Naive thymus-derived CD8-positive, alpha-beta T cell (primary cell): ENCODE results near the gene SPTSSA. TPM values are rescaled to one million over a fixed set of nuclear protein-coding genes. Genes with fewer than 3 reads are reported as not detected.
"Not testable (repeated sequence)": the region's sequence is repeated elsewhere in the genome, so short reads cannot be mapped to it uniquely, and the experiment has no call there.

Source experiments
- ATAC-seq, 2 donors: fragments of 150-1000 bp; cut with Tn5 transposase in 1 of 2; sonication (Bioruptor Pico), chemical (Tn5 transposase) in 1 of 2; 1 replicate in 1 of 2; 2 replicates in 1 of 2; pipeline ENCODE4 v1.10.0; 2021; ENCODE audit warnings: mild to moderate bottlenecking in 2 of 2, moderate library complexity in 2 of 2
- POLR2A ChIA-PET: fragments of 350-600 bp; sonication (Branson Sonifier 250); formaldehyde crosslinking; loops from one replicate; lab custom pipeline; 2021; ENCODE audit warnings: antibody characterized with exemption; lab: Charles Lee
- DNase-seq, 10 donors: peaks; one replicate each; pipeline versions ENCODE4 v3.0.0 to v3.0.0-alpha.2; 2020 to 2022
- H3K27ac Mint-ChIP-seq, 10 donors: one replicate each; pipeline ENCODE4 v1.8.0; 2020 to 2022; ENCODE audit warnings: mild to moderate bottlenecking in 10 of 10, mixed read lengths in 10 of 10, moderate library complexity in 4 of 10, inconsistent platforms in 1 of 10
- H3K27me3 Mint-ChIP-seq, 5 donors: one replicate each; pipeline ENCODE4 v1.8.0; 2021 to 2022; ENCODE audit warnings: mixed read lengths in 5 of 5
- H3K36me3 Mint-ChIP-seq, 3 donors: one replicate each; pipeline ENCODE4 v1.8.0; 2020 to 2022; ENCODE audit warnings: mixed read lengths in 3 of 3, mild to moderate bottlenecking in 2 of 3, inconsistent platforms in 1 of 3
- H3K4me1 Mint-ChIP-seq, 4 donors: one replicate each; pipeline ENCODE4 v1.8.0; 2021 to 2022; ENCODE audit warnings: mixed read lengths in 4 of 4
- H3K4me3 Mint-ChIP-seq, 10 donors: one replicate each; pipeline ENCODE4 v1.8.0; 2020 to 2022; ENCODE audit warnings: mild to moderate bottlenecking in 10 of 10, mixed read lengths in 10 of 10, moderate library complexity in 6 of 10, inconsistent platforms in 1 of 10
- H3K9me3 Mint-ChIP-seq, 9 donors: one replicate each; pipeline ENCODE4 v1.8.0; 2020 to 2022; ENCODE audit warnings: mixed read lengths in 9 of 9, mild to moderate bottlenecking in 3 of 9, inconsistent platforms in 1 of 9, moderate library complexity in 1 of 9
- polyA plus RNA-seq, 3 donors: library from polyadenylated mRNA; unstranded; fragments of 300-500 nt; fragmentation: Illumina TruSeq; gene quantifications; one replicate each; pipeline ENCODE4 v1.2.3, GENCODE V29; 2021
- total RNA-seq, 8 experiments: library from RNA in 2 of 8; stranded (reverse) in 2 of 8; gene quantifications; one replicate each; pipeline ENCODE4 v1.2.3 and lab custom pipeline; 2021 to 2026

SPTSSA gene
- total and polyA plus RNA-seq, 5 experiments from 2014 or later = 3.9 to 11.4 (median 7.4) TPM

GRCh38 chr14:34489324-34489723 is 27.3 kb upstream of the SPTSSA start:
- H3K9me3 Mint-ChIP-seq = no peaks in the 10 kb centered on the region
- H3K27me3 Mint-ChIP-seq = peaks cover 0 to 4% (median 0%) of the 10 kb centered on the region in 5 donors
- POLR2A ChIA-PET = no interaction called here
- ATAC-seq (no peak), DNase-seq (no peak)
- H3K4me1 Mint-ChIP-seq = no peaks in the 10 kb centered on the region
- H3K27ac Mint-ChIP-seq = no peak overlapping the region
- no peaks in the 10 kb centered on the region for H3K36me3 Mint-ChIP-seq
- H3K4me3 Mint-ChIP-seq = no peak overlapping the region

- POLR2A ChIA-PET = no interaction called here
- peaks cover 0 to 4% (median 0%) of the 10 kb centered on the region in 5 donors for H3K27me3 Mint-ChIP-seq
- ATAC-seq (no peak), DNase-seq (no peak)
- H3K4me3 Mint-ChIP-seq = no peak overlapping the region
- H3K4me1 Mint-ChIP-seq = no peaks in the 10 kb centered on the region
- H3K27ac Mint-ChIP-seq = no peak overlapping the region
- H3K36me3 Mint-ChIP-seq = no peaks in the 10 kb centered on the region
- no peaks in the 10 kb centered on the region for H3K9me3 Mint-ChIP-seq
Measured at GRCh38 chr14:34488528-34488927, 26.5 kb upstream of the SPTSSA start.

GRCh38 chr14:34484726-34485125 is 22.7 kb upstream of the SPTSSA start:
- POLR2A ChIA-PET = no interaction called here
- H3K27ac Mint-ChIP-seq = no peak overlapping the region
- H3K9me3 Mint-ChIP-seq = no peaks in the 10 kb centered on the region

GRCh38 chr14:34482463-34482862 is 20.4 kb upstream of the SPTSSA start:
- H3K4me3 Mint-ChIP-seq = no peak overlapping the region
- H3K27me3 Mint-ChIP-seq = no peaks in the 10 kb centered on the region
- ATAC-seq = no peak
- no peaks in the 10 kb centered on the region for H3K4me1 Mint-ChIP-seq
- H3K27ac Mint-ChIP-seq = no peak overlapping the region
- POLR2A ChIA-PET = no interaction called here
- no peaks in the 10 kb centered on the region for H3K9me3 Mint-ChIP-seq
- H3K36me3 Mint-ChIP-seq = no peaks in the 10 kb centered on the region
- no peak for DNase-seq

More at GRCh38 chr14:34484726-34485125, 22.7 kb upstream of the SPTSSA start:
- no peak overlapping the region for H3K4me3 Mint-ChIP-seq
- ATAC-seq (no peak), DNase-seq (no peak)
- H3K36me3 Mint-ChIP-seq = no peaks in the 10 kb centered on the region
- H3K27me3 Mint-ChIP-seq = no peaks in the 10 kb centered on the region
- H3K4me1 Mint-ChIP-seq = no peaks in the 10 kb centered on the region

- ATAC-seq = no peak
Measured at GRCh38 chr14:34479694-34480093, 17.7 kb upstream of the SPTSSA start.

GRCh38 chr14:34478261-34478660 is 16.2 kb upstream of the SPTSSA start:
- POLR2A ChIA-PET = no interaction called here
- ATAC-seq (no peak), DNase-seq (no peak)
- H3K36me3 Mint-ChIP-seq = no peaks in the 10 kb centered on the region
- H3K27me3 Mint-ChIP-seq = peaks cover 0 to 3% (median 0%) of the 10 kb centered on the region in 5 donors
- no peaks in the 10 kb centered on the region for H3K9me3 Mint-ChIP-seq
- no peaks in the 10 kb centered on the region for H3K4me1 Mint-ChIP-seq
- H3K4me3 Mint-ChIP-seq = no peak overlapping the region
- no peak overlapping the region for H3K27ac Mint-ChIP-seq

More at GRCh38 chr14:34479694-34480093, 17.7 kb upstream of the SPTSSA start:
- no peak for DNase-seq
- POLR2A ChIA-PET = no interaction called here
- H3K36me3 Mint-ChIP-seq = no peaks in the 10 kb centered on the region
- no peak overlapping the region for H3K27ac Mint-ChIP-seq
- H3K27me3 Mint-ChIP-seq = no peaks in the 10 kb centered on the region
- H3K9me3 Mint-ChIP-seq = no peaks in the 10 kb centered on the region
- H3K4me3 Mint-ChIP-seq = peak overlapping the region in 1 of 10 donors; percentile 38
- no peaks in the 10 kb centered on the region for H3K4me1 Mint-ChIP-seq

GRCh38 chr14:34476036-34476435 is 14.0 kb upstream of the SPTSSA start:
- H3K36me3 Mint-ChIP-seq, H3K9me3 Mint-ChIP-seq, H3K27me3 Mint-ChIP-seq, DNase-seq, H3K27ac Mint-ChIP-seq, H3K4me1 Mint-ChIP-seq, POLR2A ChIA-PET, ATAC-seq, H3K4me3 Mint-ChIP-seq: not testable (repeated sequence)

- no peak overlapping the region for H3K27ac Mint-ChIP-seq
- no peak overlapping the region for H3K4me3 Mint-ChIP-seq
- POLR2A ChIA-PET = no interaction called here
- no peaks in the 10 kb centered on the region for H3K9me3 Mint-ChIP-seq
- DNase-seq (no peak), ATAC-seq (no peak)
- H3K4me1 Mint-ChIP-seq = no peaks in the 10 kb centered on the region
- peaks cover 0 to 3% (median 0%) of the 10 kb centered on the region in 5 donors for H3K27me3 Mint-ChIP-seq
- H3K36me3 Mint-ChIP-seq = no peaks in the 10 kb centered on the region
Measured at GRCh38 chr14:34475163-34475562, 13.1 kb upstream of the SPTSSA start.

GRCh38 chr14:34474187-34474679 is 12.2 kb upstream of the SPTSSA start:
- Mint-ChIP-seq H3K27me3 (peaks cover 0 to 3% (median 0%) of the 10 kb centered on the region in 5 donors), H3K36me3 (no peaks in the 10 kb centered on the region), H3K9me3 (no peaks in the 10 kb centered on the region), H3K4me1 (no peaks in the 10 kb centered on the region), H3K27ac (no peak overlapping the region), H3K4me3 (no peak overlapping the region)
- DNase-seq (no peak), ATAC-seq (no peak)
- POLR2A ChIA-PET = interaction anchor here (0.9 kb wide), 1 partner anchor 9 kb away, joined by 3 read pairs; no protein-coding TSS in a partner anchor

GRCh38 chr14:34472706-34473279 is 10.8 kb upstream of the SPTSSA start:
- POLR2A ChIA-PET = no interaction called here
- ATAC-seq = no peak
- H3K4me3 Mint-ChIP-seq = no peak overlapping the region
- H3K4me1 Mint-ChIP-seq = peaks cover 0 to 2% (median 0%) of the 10 kb centered on the region in 4 donors
- no peaks in the 10 kb centered on the region for H3K36me3 Mint-ChIP-seq
- H3K27me3 Mint-ChIP-seq = peaks cover 0 to 3% (median 0%) of the 10 kb centered on the region in 5 donors
- DNase-seq = no peak
- H3K9me3 Mint-ChIP-seq = no peaks in the 10 kb centered on the region
- no peak overlapping the region for H3K27ac Mint-ChIP-seq

- Mint-ChIP-seq H3K27me3 (peaks cover 0 to 3% (median 0%) of the 10 kb centered on the region in 5 donors), H3K27ac (no peak overlapping the region), H3K4me1 (peaks cover 0 to 2% (median under 1%) of the 10 kb centered on the region in 4 donors), H3K36me3 (no peaks in the 10 kb centered on the region), H3K9me3 (no peaks in the 10 kb centered on the region), H3K4me3 (no peak overlapping the region)
- POLR2A ChIA-PET = no interaction called here
- DNase-seq (no peak), ATAC-seq (no peak)
Measured at GRCh38 chr14:34470319-34470718, 8.3 kb upstream of the SPTSSA start.

- H3K27ac Mint-ChIP-seq = no peak overlapping the region
- POLR2A ChIA-PET = interaction anchor here (0.7 kb wide), 1 partner anchor 154 kb away, joined by 3 read pairs; no protein-coding TSS in a partner anchor
- H3K9me3 Mint-ChIP-seq = no peaks in the 10 kb centered on the region
Measured at GRCh38 chr14:34466691-34467090, 4.7 kb upstream of the SPTSSA start.

GRCh38 chr14:34465069-34465859 is 3.2 kb upstream of the SPTSSA start:
- H3K27ac Mint-ChIP-seq = no peak overlapping the region
- DNase-seq (no peak), ATAC-seq (no peak)
- no peaks in the 10 kb centered on the region for H3K9me3 Mint-ChIP-seq
- H3K36me3 Mint-ChIP-seq = no peaks in the 10 kb centered on the region
- no peaks in the 10 kb centered on the region for H3K27me3 Mint-ChIP-seq
- POLR2A ChIA-PET = interaction anchor here (1.5 kb wide), 1 partner anchor 8 kb away, joined by 3 read pairs; no protein-coding TSS in a partner anchor
- no peak overlapping the region for H3K4me3 Mint-ChIP-seq
- peaks cover 10 to 19% (median 16%) of the 10 kb centered on the region in 4 donors for H3K4me1 Mint-ChIP-seq

More at GRCh38 chr14:34466691-34467090, 4.7 kb upstream of the SPTSSA start:
- no peak for ATAC-seq
- DNase-seq = no peak
- no peak overlapping the region for H3K4me3 Mint-ChIP-seq
- peaks cover 2 to 6% (median 4%) of the 10 kb centered on the region in 4 donors for H3K4me1 Mint-ChIP-seq
- no peaks in the 10 kb centered on the region for H3K36me3 Mint-ChIP-seq
- no peaks in the 10 kb centered on the region for H3K27me3 Mint-ChIP-seq
